ENCODE measurements around the gene MT1F.

DNA sequence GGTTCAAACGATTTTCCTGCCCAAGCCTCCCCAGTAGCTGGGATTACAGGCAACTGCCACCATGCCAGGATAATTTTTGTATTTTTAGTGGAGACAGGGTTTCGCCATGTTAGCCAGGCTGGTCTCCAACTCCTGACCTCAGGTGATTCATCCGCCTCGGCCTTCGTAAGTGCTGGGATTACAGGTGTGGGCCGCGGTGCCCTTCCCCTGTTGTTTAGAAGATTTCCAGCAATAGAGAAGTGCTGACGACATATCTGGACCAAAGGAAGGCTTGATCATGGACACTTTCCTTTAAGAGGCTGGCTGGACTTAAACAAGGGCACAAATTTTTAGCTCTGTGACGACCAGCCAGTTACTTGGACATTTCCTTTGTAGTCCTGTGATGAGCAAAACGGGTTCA, 26.6 kb upstream of the MT1F start:
- TF ChIP-seq, protein P1, sequence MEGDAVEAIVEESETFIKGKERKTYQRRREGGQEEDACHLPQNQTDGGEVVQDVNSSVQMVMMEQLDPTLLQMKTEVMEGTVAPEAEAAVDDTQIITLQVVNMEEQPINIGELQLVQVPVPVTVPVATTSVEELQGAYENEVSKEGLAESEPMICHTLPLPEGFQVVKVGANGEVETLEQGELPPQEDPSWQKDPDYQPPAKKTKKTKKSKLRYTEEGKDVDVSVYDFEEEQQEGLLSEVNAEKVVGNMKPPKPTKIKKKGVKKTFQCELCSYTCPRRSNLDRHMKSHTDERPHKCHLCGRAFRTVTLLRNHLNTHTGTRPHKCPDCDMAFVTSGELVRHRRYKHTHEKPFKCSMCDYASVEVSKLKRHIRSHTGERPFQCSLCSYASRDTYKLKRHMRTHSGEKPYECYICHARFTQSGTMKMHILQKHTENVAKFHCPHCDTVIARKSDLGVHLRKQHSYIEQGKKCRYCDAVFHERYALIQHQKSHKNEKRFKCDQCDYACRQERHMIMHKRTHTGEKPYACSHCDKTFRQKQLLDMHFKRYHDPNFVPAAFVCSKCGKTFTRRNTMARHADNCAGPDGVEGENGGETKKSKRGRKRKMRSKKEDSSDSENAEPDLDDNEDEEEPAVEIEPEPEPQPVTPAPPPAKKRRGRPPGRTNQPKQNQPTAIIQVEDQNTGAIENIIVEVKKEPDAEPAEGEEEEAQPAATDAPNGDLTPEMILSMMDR (IDR thresholded peaks at IDR 0.05): no peak
- TF ChIP-seq EZH2 (IDR thresholded peaks at IDR 0.05) (no peak), EZH2phosphoT487 (IDR thresholded peaks at IDR 0.05) (no peak)

Data from neural progenitor cell (in vitro differentiated cells).